IMR-90 (cell line): ENCODE results near the gene ITGB2. TPM values are rescaled to one million over a fixed set of nuclear protein-coding genes. Genes with fewer than 3 reads are reported as not detected.

Experiments
- ATAC-seq: fragments of 200-7000 bp; cut with Tn5 transposase; 2 replicates; pipeline ENCODE4 v1.9.1; 2020; ENCODE audit warnings: low read depth, mild to moderate bottlenecking, moderate library complexity
- BruUV-seq: library from RNA; stranded (reverse); fragments of 400-500 nt; replicated peaks from 2 replicates; lab custom pipeline; 2021; lab: Mats Ljungman, UMichigan
- CTCF ChIA-PET: fragments of 300-600 bp; formaldehyde crosslinking; extraction: SDS; loops from one replicate; lab custom pipeline; 2021; ENCODE audit warnings: antibody characterized with exemption; lab: Yijun Ruan, JAX
- POLR2A ChIA-PET: fragments of 300-600 bp; sonication (Branson Sonifier 250); formaldehyde crosslinking; loops from one replicate; lab custom pipeline; 2022; ENCODE audit warnings: antibody characterized with exemption; ENCODE audit not compliant: unreplicated experiment; lab: Charles Lee
- DNase-seq: peaks from one replicate; pipeline ENCODE4 v3.0.0; 2013
- H2AFZ ChIP-seq: replicated peaks from 2 replicates; pipeline ENCODE3; 2013; ENCODE audit warnings: low read length, mild to moderate bottlenecking; ENCODE audit not compliant: poor library complexity
- H2AK5ac ChIP-seq: 2 replicates; pipeline ENCODE4 v1.6.1; 2013; ENCODE audit warnings: low read depth, low read length, inconsistent platforms
- H2AK9ac ChIP-seq: replicated peaks from 2 replicates; pipeline ENCODE3; 2013; ENCODE audit warnings: mild to moderate bottlenecking, low read depth, low read length, moderate library complexity; ENCODE audit not compliant: poor library complexity
- H2BK120ac ChIP-seq: 2 replicates; pipeline ENCODE4 v1.6.1; 2013; ENCODE audit warnings: low read depth, low read length, inconsistent platforms
- H2BK15ac ChIP-seq: 3 replicates; pipeline ENCODE4 v1.6.1; 2013; ENCODE audit warnings: low read depth, low read length, inconsistent platforms
- H2BK20ac ChIP-seq: 2 replicates; pipeline ENCODE4 v1.6.1; 2013; ENCODE audit warnings: low read depth, mild to moderate bottlenecking, inconsistent platforms, low read length, moderate library complexity
- H2BK5ac ChIP-seq: 2 replicates; pipeline ENCODE4 v1.6.1; 2013; ENCODE audit warnings: mild to moderate bottlenecking, low read depth, low read length, inconsistent platforms; ENCODE audit not compliant: poor library complexity, severe bottlenecking
- H3K14ac ChIP-seq: replicated peaks from 2 replicates; pipeline ENCODE4 v1.6.1; 2013; ENCODE audit warnings: low read depth, low read length, inconsistent platforms
- H3K18ac ChIP-seq: 2 replicates; pipeline ENCODE4 v1.6.1; 2013; ENCODE audit warnings: low read depth, low read length, control low read depth
- H3K23ac ChIP-seq: 2 replicates; pipeline ENCODE4 v1.6.1; 2013; ENCODE audit warnings: low read depth, low read length, inconsistent platforms
- H3K27ac ChIP-seq: 2 replicates; pipeline ENCODE4 v1.5.1; 2013; ENCODE audit warnings: mild to moderate bottlenecking, control low read depth, low read length; ENCODE audit not compliant: insufficient read depth
- H3K27me3 ChIP-seq: 2 replicates; pipeline ENCODE4 v1.6.1; 2013; ENCODE audit warnings: low read length; ENCODE audit not compliant: control insufficient read depth, insufficient read depth
- H3K36me3 ChIP-seq: 2 replicates; pipeline ENCODE4 v1.6.1; 2013; ENCODE audit warnings: low read length, mixed read lengths; ENCODE audit not compliant: control insufficient read depth, insufficient read depth
- H3K4ac ChIP-seq: 2 replicates; pipeline ENCODE4 v1.6.1; 2013; ENCODE audit warnings: low read depth, low read length, inconsistent platforms
- H3K4me1 ChIP-seq: 2 replicates; pipeline ENCODE4 v1.6.1; 2013; ENCODE audit warnings: low read length, mixed read lengths; ENCODE audit not compliant: control insufficient read depth, insufficient read depth
- H3K4me2 ChIP-seq: 2 replicates; pipeline ENCODE4 v1.6.1; 2013; ENCODE audit warnings: low read depth, mild to moderate bottlenecking, control low read depth, low read length, moderate library complexity
- H3K4me3 ChIP-seq: 2 replicates; pipeline ENCODE4 v1.5.1; 2013; ENCODE audit warnings: low read depth, mild to moderate bottlenecking, control low read depth, low read length, moderate library complexity; ENCODE audit not compliant: insufficient read depth
- H3K56ac ChIP-seq: 2 replicates; pipeline ENCODE4 v1.6.1; 2013; ENCODE audit warnings: low read length, inconsistent platforms; ENCODE audit not compliant: insufficient read depth; ENCODE audit errors: extremely low read depth
- H3K79me1 ChIP-seq, 2 experiments: 2 replicates each; pipeline ENCODE4 v1.6.1; 2013; ENCODE audit warnings: low read length in 2 of 2, inconsistent platforms in 1 of 2, low read depth in 1 of 2
- H3K9ac ChIP-seq: 2 replicates; pipeline ENCODE4 v1.6.1; 2013; ENCODE audit warnings: low read depth, low read length, control low read depth
- H3K9me1 ChIP-seq: 2 replicates; pipeline ENCODE4 v1.6.1; 2013; ENCODE audit warnings: low read length, inconsistent platforms; ENCODE audit not compliant: insufficient read depth
- H3K9me3 ChIP-seq: 2 replicates; pipeline ENCODE4 v1.6.1; 2013; ENCODE audit warnings: low read length; ENCODE audit not compliant: control insufficient read depth, insufficient read depth
- H4K20me1 ChIP-seq: 2 replicates; pipeline ENCODE4 v1.6.1; 2013; ENCODE audit warnings: low read length, inconsistent platforms; ENCODE audit not compliant: insufficient read depth
- H4K5ac ChIP-seq: 2 replicates; pipeline ENCODE4 v1.6.1; 2013; ENCODE audit warnings: mild to moderate bottlenecking, low read depth, low read length, control low read depth
- H4K8ac ChIP-seq, 2 experiments: 2 replicates each; pipeline ENCODE4 v1.6.1; 2013; ENCODE audit warnings: low read depth in 2 of 2, low read length in 2 of 2, control low read depth in 1 of 2, inconsistent platforms in 1 of 2
- H4K91ac ChIP-seq: 2 replicates; pipeline ENCODE4 v1.6.1; 2013; ENCODE audit warnings: low read depth, low read length, inconsistent platforms; ENCODE audit not compliant: insufficient read depth
- FOS ChIP-seq: fragments of 150-350 bp; IDR thresholded peaks from 2 replicates; pipeline ENCODE4 v1.6.1; 2016; ENCODE audit warnings: low read depth, low read length
- MXI1 ChIP-seq: IDR thresholded peaks from 2 replicates; pipeline ENCODE4 v1.6.1; 2012; ENCODE audit warnings: low read depth, mild to moderate bottlenecking, low read length, moderate library complexity, borderline replicate concordance
- POLR2A ChIP-seq: IDR thresholded peaks from 2 replicates; pipeline ENCODE4 v1.6.1; 2012; ENCODE audit warnings: mild to moderate bottlenecking, low read depth, low read length
- SMC3 ChIP-seq: fragments of 150-350 bp; IDR thresholded peaks from 2 replicates; pipeline ENCODE4 v1.6.1; 2016; ENCODE audit warnings: low read depth, mild to moderate bottlenecking, antibody characterized with exemption, low read length, moderate library complexity
- WGBS, 2 experiments: methylation state at CpG; one replicate each; pipeline versions ENCODE4 v1.1.5 to v1.1.7; 2013; ENCODE audit warnings: missing lambda C conversion rate in 2 of 2; ENCODE audit not compliant: insufficient read length in 1 of 2; ENCODE audit errors: extremely low coverage in 2 of 2; 5-methylcytosine and 5-hydroxymethylcytosine counted together
- dilution Hi-C: fragments of 300-500 bp; cut with HindIII; formaldehyde crosslinking; loops from one replicate; pipeline ENCODE4 v1.14.3; 2018; ENCODE audit warnings: low sequenced_read_pairs; ENCODE audit not compliant: unreplicated experiment
- in situ Hi-C: fragments of 300-500 bp; cut with MboI; formaldehyde crosslinking; loops from 3 replicates; pipeline ENCODE4 v1.14.3; 2019; ENCODE audit warnings: low sequenced_read_pairs, inconsistent platforms, mixed read lengths
- intact Hi-C: fragments of 100-400 bp; cut with micrococcal nuclease; formaldehyde crosslinking; loops from 2 replicates; pipeline ENCODE4 v1.10.0; 2022
- polyA plus RNA-seq, 3 experiments: library from polyadenylated mRNA; depleted of rRNA; stranded (reverse); fragments of >200 nt; gene quantifications; 2 replicates each; pipeline ENCODE4 v1.2.3, GENCODE V29; 2012; ENCODE audit warnings: low replicate concordance in 1 of 3
- total RNA-seq: library from RNA; depleted of rRNA; stranded (reverse); fragments of >200 nt; gene quantifications from 2 replicates; pipeline ENCODE4 v1.2.3, GENCODE V29; 2012
- TF ChIP-seq, protein P1 (sequence below): conservative IDR thresholded peaks from 2 replicates; pipeline ENCODE4 v1.5.1; 2012; ENCODE audit warnings: mild to moderate bottlenecking, low read depth, low read length, improper control_type of control experiment

The ITGB2 gene
- total and polyA plus RNA-seq, 2 of the 4 experiments (the other 2 are of a cell fraction): 0.14 TPM; not detected in 1

DNA sequence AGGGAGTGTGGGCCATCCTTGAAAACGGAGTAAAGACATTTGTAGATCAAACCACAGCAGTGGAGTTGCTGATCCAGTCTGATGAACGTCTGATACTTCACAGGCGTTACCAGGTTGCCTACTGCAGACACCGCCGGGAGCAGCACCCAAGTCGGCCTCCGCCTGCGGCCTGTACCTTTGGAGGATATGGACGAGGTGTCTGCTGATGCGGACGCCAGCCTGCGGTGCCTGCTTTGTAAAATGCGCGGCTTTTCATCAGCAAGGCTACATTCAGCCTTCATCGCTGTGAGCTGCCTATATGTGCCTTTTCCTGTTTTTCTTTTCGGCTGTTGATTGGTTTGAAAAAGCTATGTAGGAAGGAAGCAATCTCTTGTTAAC is 35.1 kb upstream of the ITGB2 start:
- dilution Hi-C loops: no loop called here
- ATAC-seq (no peak), DNase-seq (no peak)
- Histone ChIP-seq H2AK9ac (no peak overlapping the region), H3K4me2 (no peak overlapping the region), H3K27ac (no peak overlapping the region), H2BK15ac (no peak overlapping the region), H4K8ac (peak overlapping the region in 1 of 2 experiments; percentile 19; a peak in 1 of 4 replicates), H2BK5ac (no peak overlapping the region), H4K20me1 (peaks cover 7% of the 10 kb centered on the region), H3K9me1 (0 out of 2 replicates have a peak, but pooled peaks cover 5% of the 10 kb centered on the region), H2BK20ac (no peak overlapping the region), H3K4me3 (no peak overlapping the region), H3K18ac (no peak overlapping the region), H3K23ac (no peak overlapping the region), H3K4ac (no peak overlapping the region), H3K27me3 (no peaks in the 10 kb centered on the region), H4K91ac (no peak overlapping the region; the same call in 1 of the 2 replicates), H3K9ac (no peak overlapping the region), H2BK120ac (peak overlapping the region; percentile 32; the same call in 1 of the 2 replicates), H2AK5ac (peak overlapping the region; percentile 6; the same call in 1 of the 2 replicates), H3K36me3 (peaks cover 41% of the 10 kb centered on the region), H3K4me1 (peaks cover 15% of the 10 kb centered on the region), H4K5ac (no peak overlapping the region), H3K56ac (no peak overlapping the region), H3K9me3 (no peaks in the 10 kb centered on the region), H2AFZ (no peak overlapping the region), H3K14ac (no peak overlapping the region), H3K79me1 (peaks cover 26 to 77% of the 10 kb centered on the region in 2 experiments)
- intact Hi-C loops: no loop called here
- BruUV-seq: no TSS peak
- WGBS, 2 experiments: 74% methylated on average over 5 of the region's 16 CpGs; no CpG with 5 or more reads in 1 of the 2 experiments
- in situ Hi-C loops: no loop called here
- POLR2A ChIA-PET: no interaction called here
- CTCF ChIA-PET: no interaction called here
- no peak for TF ChIP-seq FOS
- TF ChIP-seq MXI1: no peak
- no peak for TF ChIP-seq SMC3
- TF ChIP-seq, protein P1, sequence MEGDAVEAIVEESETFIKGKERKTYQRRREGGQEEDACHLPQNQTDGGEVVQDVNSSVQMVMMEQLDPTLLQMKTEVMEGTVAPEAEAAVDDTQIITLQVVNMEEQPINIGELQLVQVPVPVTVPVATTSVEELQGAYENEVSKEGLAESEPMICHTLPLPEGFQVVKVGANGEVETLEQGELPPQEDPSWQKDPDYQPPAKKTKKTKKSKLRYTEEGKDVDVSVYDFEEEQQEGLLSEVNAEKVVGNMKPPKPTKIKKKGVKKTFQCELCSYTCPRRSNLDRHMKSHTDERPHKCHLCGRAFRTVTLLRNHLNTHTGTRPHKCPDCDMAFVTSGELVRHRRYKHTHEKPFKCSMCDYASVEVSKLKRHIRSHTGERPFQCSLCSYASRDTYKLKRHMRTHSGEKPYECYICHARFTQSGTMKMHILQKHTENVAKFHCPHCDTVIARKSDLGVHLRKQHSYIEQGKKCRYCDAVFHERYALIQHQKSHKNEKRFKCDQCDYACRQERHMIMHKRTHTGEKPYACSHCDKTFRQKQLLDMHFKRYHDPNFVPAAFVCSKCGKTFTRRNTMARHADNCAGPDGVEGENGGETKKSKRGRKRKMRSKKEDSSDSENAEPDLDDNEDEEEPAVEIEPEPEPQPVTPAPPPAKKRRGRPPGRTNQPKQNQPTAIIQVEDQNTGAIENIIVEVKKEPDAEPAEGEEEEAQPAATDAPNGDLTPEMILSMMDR: no peak
- no peak for TF ChIP-seq POLR2A
